ENCODE data around the gene TMED4.
A peak's percentile ranks its signal among the peaks of the same experiment; 100 is the strongest.

TMED4 gene

DNA sequence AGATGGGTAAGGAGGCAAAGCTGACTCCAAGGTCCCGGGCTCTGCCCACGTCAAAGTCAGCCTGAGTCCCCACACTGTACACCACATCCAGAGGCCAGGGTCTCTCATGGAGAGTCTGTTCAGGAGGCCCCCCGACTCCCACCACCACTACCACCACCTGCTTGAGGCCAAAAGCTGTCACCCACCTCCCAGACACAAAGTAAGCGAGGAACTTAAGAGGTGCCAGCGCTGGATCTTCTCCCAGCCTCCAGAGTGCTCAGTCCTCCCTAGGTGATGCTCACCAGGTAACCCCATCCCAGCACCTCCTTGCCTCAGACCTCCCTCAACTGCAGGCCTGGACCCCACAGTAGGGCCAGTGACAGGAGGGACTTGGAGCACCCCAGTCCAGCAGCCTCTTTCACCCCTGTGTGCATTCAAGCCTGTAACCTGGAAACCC lies 41.4 kb downstream of the TMED4 start:
- DNase-seq (ENCODE audit: low read depth in 3 of 3), result no peak

DNA sequence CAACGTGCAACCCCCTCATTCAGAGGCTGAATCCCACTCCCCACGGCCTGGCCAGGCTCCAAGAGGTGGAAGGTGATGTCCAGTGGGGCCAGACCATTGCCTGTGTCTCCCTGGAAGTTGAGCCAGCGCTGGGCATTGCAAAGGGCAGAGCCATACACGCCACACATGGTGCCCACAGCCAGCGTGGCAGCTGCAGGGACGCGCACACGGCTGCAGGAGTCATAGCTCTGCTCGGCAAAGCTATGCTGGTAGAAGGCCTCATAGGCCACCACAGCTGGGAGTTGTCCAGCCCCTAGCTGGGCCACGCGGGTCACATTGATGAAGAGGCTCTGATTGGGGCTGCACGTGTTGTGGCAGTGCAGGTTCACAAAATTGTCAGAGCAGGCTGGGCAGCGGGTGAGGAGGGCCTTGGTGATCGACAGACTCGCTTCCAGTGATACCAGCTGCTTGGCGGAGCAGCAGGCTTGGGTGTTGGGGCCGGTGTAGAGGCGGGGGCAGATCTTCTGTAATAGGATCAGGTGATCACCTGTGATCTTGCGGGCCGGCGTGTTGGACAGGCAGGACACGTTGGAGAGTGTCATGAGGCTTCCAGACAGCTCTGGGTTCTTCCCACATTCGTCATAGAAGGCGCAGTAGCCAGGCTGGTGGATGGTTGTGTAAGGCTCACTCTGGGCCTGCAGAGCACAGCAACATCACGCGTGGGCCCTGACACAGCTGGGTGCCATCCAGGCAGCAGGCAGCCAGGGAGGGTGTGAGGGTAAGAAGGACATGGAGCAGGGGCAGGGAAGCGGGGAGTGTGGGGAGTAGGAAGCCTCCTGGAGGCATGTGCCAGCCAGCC lies 42.1 kb downstream of the TMED4 start:
- no peak for DNase-seq (ENCODE audit: low read depth in 3 of 3)

DNA sequence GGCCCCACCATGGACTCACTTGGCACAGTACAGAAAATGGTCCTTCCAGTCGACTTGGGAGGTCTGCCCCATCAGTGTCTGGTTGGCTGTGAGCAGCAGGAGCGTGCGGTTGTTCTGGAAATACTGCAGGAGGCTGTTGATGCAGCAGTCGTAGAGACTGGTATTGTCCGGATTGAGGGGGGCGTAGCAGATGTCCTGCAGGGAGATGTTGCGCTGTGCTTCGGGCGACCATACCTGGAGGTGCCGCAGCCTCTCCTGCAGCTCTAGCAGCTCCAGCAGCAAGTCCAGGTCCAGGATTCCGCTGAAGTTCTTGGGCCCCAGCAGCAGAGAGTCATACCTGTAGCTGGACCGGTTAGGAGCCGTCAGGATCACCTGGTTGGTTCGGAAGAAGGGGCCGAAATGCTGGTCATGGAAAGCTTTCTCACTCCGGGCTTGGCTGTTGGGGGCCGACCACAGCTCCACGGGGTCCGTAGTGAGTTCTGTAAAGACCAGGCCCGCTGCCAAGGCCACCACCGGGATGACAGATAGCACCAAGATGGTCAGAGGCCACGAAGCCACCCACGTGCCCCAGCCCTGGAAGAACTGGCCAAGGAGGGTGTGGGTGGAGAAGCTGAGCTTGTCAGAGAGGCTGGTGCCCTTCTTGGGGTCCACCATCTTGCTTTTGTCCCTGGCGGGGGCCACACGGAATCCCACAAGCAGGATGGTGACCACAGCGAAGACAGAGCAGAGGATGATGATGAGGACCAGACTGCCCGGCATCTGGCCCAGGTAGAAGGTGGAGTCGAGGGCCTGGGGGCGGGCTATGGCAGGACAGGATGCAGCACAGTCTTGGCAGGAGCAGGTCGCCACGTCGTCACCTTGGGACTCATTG lies 43.0 kb downstream of the TMED4 start:
- no peak for DNase-seq (ENCODE audit: low read depth in 3 of 3)

DNA sequence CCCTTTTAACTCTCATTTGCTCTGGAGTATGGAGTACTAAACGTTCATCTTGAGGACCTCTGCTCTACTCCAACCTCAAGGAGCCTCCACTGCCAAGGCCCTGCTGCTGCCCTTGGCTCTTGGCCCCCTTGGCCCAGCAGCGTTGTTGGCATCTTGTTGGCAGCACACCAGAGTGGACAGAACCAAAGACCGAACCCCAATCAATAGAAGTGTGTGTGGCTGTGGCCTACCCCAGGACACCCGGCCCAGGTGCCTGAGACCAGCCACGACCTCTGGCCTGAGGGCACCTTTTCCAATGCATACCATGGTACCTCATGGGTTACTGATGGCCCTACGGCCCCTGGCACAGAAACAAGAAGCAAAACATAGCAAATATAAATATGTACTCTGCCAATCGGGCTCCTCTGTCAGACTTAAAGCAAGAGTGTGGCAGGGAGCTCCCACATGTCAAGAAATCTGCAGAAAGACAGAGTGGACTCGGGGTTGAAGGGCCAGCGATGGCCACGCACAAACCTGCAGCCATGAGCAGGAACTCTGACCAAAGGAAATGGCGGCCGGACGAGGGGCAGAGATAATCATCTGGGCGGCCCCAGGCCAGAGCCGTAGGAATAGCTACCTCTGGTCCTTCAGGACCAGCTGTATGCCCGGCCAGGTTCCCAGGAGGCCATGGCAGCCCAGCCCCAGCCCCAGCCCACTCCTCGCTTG lies 43.8 kb downstream of the TMED4 start:
- no peak for DNase-seq (ENCODE audit: low read depth in 3 of 3)

DNA sequence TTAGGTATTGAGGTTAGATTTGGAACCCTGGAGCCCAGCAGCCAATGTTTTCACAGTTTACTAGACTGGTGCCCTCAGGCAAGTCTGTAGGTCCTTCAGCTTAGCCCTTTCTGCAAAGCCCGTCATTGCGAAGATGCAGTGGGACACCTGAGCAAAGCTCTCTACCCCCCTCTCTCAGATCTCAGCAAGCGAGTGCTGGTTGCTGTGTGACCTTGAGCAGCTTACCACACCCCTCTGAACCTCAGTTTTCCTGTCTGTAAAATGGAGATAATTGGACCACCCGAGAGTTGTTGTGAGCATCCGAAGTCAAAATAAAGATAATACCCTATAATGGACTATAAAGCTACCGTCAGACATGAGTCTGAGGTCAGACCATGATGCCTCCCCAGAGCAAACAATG lies 44.6 kb downstream of the TMED4 start:
- DNase-seq (ENCODE audit: low read depth in 3 of 3), result no peak

DNA sequence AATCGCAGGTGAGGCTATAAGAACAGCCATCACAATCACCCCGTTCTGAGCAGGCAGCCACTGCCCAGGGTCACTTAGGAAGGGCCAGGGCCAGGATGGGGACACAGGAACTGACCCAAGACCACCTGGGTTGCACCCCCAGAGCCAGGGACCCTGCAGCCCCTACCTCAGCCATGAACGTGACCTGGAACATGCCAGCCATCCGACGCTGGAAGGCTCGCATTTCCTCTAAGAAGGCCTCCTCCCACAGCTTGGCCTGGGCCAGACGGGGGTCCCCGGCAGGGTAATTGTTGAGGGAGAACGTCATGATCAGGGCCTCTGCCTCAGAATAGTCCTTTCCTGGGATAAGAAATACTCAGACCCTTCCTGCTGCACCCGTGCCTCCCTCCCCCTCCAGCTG lies 45.9 kb downstream of the TMED4 start:
- DNase-seq (ENCODE audit: low read depth in 3 of 3), result no peak

DNA sequence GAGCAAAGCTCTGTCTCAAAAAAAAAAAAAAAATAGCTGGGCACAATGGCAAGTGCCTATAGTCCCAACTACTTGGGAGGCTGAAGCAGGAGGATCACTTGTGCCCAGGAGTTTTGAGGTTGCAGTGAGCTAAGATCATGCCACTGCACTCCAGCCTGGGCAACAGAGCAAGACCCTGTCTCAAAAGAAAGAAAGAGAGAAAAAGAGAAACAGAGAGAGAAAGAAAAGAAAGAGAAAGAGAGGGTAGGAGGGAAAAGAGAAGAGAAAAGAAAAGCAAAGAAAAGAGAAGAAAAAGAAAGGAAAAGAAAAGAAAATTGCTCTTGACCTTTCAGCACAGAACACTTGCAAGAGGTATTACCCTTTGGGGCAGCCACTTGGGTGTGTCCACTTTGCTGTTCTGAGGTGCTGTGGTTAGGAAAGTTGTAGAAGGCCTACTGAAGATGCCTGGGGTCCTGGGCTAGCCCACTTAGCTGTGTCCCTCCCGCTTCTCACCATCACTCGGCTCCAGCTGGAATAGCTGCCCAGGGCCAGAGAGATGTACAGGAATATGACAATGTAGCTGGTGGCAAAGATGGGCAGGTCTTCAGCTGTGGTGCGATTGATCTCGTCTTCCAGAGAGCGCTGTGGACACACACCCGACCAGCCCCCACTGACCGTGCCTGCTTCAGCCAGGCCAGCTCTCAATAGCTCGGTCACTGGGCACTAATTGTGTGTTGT lies 46.5 kb downstream of the TMED4 start:
- no peak for DNase-seq (ENCODE audit: low read depth in 3 of 3)

DNA sequence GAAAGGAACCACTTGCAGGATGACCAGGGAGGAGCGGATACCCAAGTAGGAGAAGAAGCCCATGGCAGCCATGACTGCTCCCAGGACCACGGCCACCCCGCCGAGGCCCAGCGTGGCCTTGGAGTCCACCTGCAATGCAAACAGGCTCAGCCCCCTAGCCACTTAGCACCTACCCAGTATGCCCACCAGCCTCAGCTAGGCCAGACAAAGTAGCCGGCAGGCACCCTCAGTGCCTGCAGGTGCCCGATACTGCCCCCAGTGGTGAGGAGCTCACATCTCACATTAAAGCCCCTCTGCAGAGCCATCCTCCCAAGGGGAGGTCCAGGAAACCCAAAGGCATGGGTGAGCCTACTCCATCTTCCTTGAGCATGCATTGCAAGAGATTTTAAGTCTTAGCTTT lies 47.5 kb downstream of the TMED4 start:
- DNase-seq (ENCODE audit: low read depth in 3 of 3), result peak in 1 of 3 experiments; percentile 9

DNA sequence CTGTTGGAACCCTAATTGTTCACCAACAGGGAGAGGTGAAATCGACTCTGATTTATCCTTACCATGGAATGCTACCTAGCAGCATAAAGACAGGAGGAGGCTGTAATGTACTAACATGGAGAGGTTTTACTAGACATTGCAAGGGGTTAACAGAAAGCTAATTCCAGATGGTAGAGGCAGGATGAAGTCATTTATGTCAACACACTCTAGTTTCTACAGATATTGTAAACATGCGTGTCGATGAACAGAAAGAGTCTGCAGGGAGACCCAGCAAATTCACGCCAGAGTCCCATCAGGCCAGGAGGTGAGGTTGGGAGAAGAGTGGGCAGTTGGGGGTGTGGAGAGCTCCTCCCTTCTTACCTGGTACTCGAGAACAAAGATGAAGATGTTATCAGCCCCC lies 47.9 kb downstream of the TMED4 start:
- DNase-seq (ENCODE audit: low read depth in 3 of 3), result no peak

DNA sequence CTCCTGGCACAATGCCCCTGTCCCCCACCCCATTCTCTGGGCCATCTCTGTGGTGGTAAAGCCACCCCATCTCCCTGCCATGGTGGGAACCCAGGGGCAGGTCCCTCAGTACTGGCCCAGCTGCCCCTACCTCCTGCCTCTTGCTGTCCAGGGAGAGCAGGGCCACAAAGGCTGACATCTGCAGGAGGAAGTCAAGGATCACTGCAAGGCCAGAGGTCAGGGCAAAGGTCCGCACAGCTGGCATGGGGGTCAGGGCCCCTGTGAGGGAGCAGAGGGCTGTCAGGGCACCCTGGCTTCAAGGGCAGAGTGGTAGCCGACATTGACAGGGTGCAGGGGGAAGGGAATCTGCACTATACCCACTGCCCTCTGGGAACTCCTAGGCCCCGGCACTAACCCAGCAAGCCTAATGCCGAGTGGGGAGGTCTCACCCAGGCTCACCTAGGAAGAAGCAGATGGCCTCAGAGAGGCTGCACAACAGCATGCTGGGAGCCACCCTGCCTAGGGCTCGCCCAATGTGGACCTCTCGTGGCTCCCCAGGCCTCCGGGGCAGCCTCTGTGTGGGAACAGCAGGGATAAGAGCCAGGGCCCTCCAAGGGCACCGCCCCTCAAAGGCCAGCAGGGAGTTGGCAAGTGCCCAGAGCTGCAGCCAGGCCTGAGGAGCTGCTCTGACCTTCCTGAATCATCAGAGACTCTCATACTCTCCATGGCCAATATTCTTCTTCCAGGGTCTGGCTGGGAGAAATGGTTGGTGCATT lies 48.6 kb downstream of the TMED4 start:
- DNase-seq (ENCODE audit: low read depth in 3 of 3), result no peak

DNA sequence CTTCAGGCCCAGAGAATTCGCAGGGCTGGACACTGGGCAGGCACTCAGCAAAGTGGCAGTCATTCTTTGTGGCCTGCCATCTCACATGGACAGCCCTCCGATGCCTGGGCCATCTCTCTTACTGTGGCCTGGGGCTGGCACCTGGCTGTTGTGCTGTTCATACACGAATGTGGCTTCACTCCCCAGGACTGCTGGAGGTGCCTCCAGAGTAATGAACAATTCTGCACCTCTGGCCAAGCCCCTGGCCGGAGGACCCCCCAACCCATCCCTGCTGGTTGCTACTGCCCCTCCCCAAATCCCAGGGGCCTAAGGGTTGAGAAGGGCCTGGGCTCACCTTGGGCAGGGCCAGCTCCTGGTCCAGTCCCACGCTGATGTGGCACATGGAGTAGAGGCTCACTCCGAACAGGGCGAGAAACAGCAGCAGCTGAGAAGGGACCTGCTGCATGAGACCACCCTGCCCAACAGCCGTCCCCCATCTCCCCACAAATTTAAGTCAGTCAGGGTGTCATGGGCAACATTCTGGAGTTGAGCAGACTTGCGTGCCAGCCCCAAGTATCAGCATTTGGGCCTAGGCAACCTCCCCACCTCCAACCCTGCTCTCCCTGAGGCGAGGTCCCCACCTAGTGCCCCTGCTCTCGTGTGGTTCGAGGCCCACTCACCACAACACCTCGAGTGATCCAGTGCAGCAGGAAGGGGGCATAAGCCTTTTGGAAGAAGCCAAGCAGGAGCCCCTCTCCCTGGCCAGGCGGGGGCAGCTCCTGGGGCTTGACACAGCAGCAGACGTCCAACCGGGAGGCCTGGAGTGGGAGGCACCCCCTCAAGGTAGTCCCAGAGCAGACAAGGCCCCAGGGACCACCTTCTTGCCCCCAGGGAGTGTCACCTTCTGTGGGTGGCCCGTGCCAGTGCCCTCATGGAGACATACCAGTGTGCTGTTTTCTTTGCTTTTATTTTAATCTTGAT lies 50.3 kb downstream of the TMED4 start:
- no peak for DNase-seq (ENCODE audit: low read depth in 3 of 3)

DNA sequence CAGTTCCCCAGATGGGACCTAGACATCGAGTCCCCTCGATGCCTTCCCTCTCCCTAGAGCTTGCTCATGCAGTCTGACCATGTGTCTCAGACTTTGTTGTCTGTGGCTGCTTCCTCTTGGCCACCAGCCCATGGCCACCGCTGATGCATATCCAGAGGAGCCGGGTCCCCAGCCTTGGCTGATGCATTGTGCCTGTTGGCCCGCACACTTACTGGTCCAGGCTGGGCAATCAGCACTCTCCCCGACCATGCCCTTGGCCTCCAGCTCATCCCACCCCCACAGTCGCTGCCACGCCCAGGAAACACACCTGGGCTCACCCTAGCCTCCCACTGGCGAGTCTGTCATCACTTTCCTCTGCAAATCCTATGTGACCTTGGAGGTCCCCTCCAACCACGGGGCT lies 51.0 kb downstream of the TMED4 start:
- no peak for DNase-seq (ENCODE audit: low read depth in 3 of 3)

Measured in stimulated activated CD4-positive, alpha-beta T cell treated with anti-CD3 and anti-CD28 coated beads, TNF-alpha, amount 100 ng/mL, for 4 hours (primary cell).